D721Med (cell line): Measurements from ENCODE around the gene RSPO4.

Source experiments
- DNase-seq: peaks from one replicate; pipeline ENCODE4 v3.0.0; 2011; ENCODE audit warnings: low spot score; ENCODE audit not compliant: insufficient read length
- FAIRE-seq: peaks from 2 replicates; lab custom pipeline; 2011; peaks lifted over from hg19 to GRCh38; lab: Jason Lieb, UNC
- TF ChIP-seq, protein P1 (sequence below): IDR thresholded peaks from 2 replicates; pipeline ENCODE4 v1.5.1; 2012; ENCODE audit warnings: mild to moderate bottlenecking, control low read depth; ENCODE audit not compliant: insufficient read depth; ENCODE audit errors: missing control alignments

RSPO4 gene

DNA sequence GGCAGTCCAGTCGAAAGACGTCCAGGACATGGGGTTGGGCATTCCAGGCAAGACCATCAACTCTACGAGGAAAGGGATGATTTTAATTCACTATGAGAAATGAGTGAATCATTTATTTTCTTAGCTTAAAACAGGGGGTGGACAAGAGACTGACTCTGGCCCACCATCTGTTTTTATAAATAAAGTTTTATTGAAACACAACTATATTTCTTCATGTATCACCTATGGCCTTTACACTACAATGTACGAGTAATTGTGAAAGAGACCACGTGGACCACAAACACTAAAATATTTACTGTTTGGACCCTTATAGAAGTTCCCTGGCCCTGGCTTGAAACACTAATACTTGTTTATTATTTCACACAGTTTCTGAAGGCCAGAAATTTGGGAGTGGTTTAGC is 15.6 kb upstream of the RSPO4 start:
- FAIRE-seq (no peak), DNase-seq (no peak)

DNA sequence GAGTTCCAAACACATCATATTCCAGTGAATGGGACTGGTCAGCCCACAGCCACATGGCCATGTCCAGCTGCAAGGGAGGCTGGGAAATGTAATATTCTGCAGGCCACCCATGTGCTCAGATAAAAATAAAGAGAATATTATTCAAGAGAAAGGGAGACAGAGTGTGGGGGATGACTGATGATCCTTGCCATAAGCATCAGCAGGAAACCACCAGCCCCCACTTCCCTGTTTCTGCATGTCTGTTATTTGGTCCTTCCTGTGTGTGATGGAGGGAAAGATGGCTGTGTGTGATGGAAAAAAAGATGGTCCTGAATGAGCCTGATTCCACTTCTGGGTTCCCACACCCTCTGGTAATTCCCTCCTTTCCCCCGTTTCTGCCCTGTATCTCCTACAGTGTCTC is 13.1 kb upstream of the RSPO4 start:
- DNase-seq (no peak), FAIRE-seq (no peak)
- TF ChIP-seq, protein P1, sequence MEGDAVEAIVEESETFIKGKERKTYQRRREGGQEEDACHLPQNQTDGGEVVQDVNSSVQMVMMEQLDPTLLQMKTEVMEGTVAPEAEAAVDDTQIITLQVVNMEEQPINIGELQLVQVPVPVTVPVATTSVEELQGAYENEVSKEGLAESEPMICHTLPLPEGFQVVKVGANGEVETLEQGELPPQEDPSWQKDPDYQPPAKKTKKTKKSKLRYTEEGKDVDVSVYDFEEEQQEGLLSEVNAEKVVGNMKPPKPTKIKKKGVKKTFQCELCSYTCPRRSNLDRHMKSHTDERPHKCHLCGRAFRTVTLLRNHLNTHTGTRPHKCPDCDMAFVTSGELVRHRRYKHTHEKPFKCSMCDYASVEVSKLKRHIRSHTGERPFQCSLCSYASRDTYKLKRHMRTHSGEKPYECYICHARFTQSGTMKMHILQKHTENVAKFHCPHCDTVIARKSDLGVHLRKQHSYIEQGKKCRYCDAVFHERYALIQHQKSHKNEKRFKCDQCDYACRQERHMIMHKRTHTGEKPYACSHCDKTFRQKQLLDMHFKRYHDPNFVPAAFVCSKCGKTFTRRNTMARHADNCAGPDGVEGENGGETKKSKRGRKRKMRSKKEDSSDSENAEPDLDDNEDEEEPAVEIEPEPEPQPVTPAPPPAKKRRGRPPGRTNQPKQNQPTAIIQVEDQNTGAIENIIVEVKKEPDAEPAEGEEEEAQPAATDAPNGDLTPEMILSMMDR = no peak

More for the DNA sequence above, 15.6 kb upstream of the RSPO4 start:
- TF ChIP-seq, protein P1 = no peak

DNA sequence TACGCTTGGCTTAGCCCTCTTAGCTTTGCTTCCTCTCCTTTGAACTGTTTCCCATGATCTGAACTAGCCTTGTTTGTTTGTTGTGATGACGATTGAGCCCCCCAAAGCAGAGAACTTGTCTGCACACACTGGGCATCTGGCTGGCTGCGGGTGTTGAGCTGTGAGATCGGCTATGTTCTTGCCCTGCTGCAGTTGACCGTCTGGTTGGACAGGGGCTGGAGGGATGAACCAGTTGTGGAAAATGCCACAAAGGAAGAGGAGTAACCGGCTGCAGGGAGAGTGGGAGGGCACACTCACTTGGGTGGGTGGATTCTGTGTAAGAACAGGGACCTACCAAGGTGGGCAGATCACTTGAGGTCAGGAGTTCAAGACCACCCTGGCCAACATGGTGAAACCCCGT is 12.4 kb upstream of the RSPO4 start:
- FAIRE-seq (no peak), DNase-seq (no peak)

DNA sequence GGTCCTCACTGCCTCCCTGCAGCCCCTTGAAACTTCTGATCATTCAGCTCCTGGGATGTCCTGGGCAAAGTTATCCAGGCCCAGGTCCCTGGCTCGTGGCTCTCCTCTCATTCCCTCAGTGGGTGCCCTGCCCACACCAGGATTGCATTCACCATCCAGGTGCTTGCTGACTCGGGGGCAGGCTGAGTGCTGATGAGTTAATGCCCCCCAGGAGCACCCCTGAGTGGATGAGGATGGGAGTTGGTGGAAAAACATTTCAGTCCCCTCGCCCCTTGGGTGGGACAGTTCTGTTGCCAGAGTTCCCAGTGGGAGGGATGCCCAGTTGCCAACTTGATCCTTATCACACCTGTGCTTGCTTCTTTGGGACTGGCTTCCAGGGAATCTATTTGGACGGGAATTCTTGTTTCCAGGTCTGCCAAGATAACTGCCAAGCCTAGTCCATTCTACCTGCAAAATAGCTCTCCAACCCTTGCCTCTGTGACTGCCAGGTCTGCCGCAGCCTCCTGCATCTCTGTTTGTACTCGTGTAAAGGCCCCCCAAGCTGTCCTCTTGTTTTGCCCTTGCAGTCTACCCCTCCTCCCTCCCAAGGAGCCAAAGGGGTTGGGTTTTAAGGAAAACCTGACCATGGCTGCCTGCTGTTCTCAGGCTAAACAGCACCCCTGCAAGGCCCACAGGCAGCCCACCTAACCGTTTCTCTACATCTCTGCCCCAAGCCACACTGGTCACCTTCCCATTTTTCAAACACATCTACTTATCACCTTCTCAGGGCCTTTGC is 11.6 kb upstream of the RSPO4 start:
- FAIRE-seq = no peak
- no peak for DNase-seq
- TF ChIP-seq, protein P1 = no peak

More for the DNA sequence above, 12.4 kb upstream of the RSPO4 start:
- TF ChIP-seq, protein P1 = no peak

DNA sequence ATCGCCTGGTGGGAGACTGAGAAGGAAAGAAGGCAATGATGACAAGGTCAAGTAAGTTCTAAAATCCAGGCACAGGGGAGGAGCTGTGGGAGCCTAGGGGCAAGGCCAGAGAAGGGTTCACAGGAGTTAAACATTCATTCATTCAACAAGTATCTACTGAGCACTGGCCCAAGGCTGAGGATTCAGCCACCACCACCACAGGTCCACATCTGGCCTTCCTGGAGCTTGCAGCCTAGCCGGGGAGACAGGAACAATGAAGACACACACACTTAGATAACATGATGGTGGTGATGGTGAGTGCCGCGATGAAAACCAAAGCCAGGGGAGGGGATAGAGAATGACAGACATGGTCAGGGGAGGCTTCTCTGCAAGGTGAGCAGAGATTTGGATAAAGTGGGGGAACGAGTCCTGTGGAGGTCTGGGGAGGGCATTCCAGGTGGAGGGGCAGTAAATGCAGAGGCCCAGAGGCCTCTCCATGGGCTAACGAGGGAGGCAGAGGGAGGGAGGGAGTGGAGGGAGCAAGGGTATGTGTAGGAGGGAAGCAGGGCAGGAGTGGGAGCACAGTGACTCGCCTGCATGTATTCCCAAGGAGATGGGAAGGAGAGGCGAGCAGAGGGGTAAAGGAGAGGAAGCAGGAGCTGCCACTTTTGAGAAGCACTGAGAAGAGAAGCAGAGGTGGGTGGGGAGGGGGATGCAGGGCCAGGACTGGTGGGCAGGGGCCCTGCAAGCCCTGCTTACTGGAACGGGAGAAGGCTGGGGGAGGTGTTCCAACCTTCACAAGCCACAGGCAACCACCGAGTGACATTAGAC is 10.5 kb upstream of the RSPO4 start:
- TF ChIP-seq, protein P1 = no peak
- DNase-seq (no peak), FAIRE-seq (no peak)

DNA sequence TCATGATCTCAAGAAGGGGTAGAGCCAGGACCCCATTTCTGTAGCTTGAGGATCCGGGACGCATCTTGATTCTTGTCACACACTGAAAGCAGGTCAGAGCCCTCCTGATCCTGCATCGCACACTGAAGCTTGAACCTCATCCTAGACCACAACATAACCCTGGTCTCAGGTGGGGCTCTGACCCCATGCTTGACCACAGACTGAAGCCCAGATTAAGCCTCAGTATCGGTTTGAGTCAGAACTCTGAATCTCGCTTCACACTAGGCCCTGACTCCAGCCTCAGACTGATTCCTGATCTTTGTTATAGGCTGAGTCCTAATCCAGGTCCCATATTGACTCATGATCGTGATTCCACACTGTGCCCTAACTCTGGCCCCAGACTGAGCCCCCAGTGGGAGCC is 8.5 kb upstream of the RSPO4 start:
- FAIRE-seq = no peak
- DNase-seq = no peak
- TF ChIP-seq, protein P1 = no peak
